Neural cell (in vitro differentiated cells): ENCODE data around the gene KRTAP10-3. TPM values are rescaled to one million over a fixed set of nuclear protein-coding genes. Genes with fewer than 3 reads are reported as not detected.
"Not testable (repeated sequence)": the region's sequence is repeated elsewhere in the genome, so short reads cannot be mapped to it uniquely, and the experiment has no call there.

Experiments used
- H2AFZ ChIP-seq: fragments of 200-600, 300-800 bp; sonication (generic), shearing (Covaris generic); 2 replicates; pipeline ENCODE4 v1.6.0; 2014; ENCODE audit warnings: low read depth, mild to moderate bottlenecking, antibody characterized with exemption, low read length, moderate library complexity
- H3F3A ChIP-seq: fragments of 200-600 bp; shearing (Covaris generic); 2 replicates; pipeline ENCODE4 v1.6.1; 2016; ENCODE audit warnings: mild to moderate bottlenecking, moderate library complexity, mixed read lengths, antibody characterized with exemption, low read length; ENCODE audit not compliant: insufficient read depth, poor library complexity, severe bottlenecking
- H3K27ac ChIP-seq: fragments of 200-600, 300-800 bp; sonication (generic), shearing (Covaris generic); 2 replicates; pipeline ENCODE4 v1.5.1; 2014; ENCODE audit warnings: mild to moderate bottlenecking, low read length, moderate library complexity
- H3K27me3 ChIP-seq: fragments of 300-800, 200-600 bp; sonication (generic), shearing (Covaris generic); 2 replicates; pipeline ENCODE4 v1.6.0; 2014; ENCODE audit warnings: mild to moderate bottlenecking, low read depth, low read length, moderate library complexity; ENCODE audit not compliant: insufficient read depth
- H3K36me3 ChIP-seq: fragments of 300-800, 200-600 bp; sonication (generic), shearing (Covaris generic); 2 replicates; pipeline ENCODE4 v1.5.1; 2014; ENCODE audit warnings: mild to moderate bottlenecking, antibody characterized with exemption, low read length, moderate library complexity; ENCODE audit not compliant: insufficient read depth
- H3K4me2 ChIP-seq: fragments of 300-800, 200-600 bp; sonication (generic), shearing (Covaris generic); 2 replicates; pipeline ENCODE4 v1.6.0; 2014; ENCODE audit warnings: mild to moderate bottlenecking, low read length
- H3K4me3 ChIP-seq: fragments of 300-800, 200-600 bp; sonication (generic), shearing (Covaris generic); 2 replicates; pipeline ENCODE4 v1.5.1; 2014; ENCODE audit warnings: mild to moderate bottlenecking, low read length, moderate library complexity
- H3K79me2 ChIP-seq: fragments of 200-600 bp; shearing (Covaris generic); replicated peaks from 2 replicates; pipeline ENCODE4 v1.6.0; 2014; ENCODE audit warnings: mild to moderate bottlenecking, low read length, moderate library complexity; ENCODE audit not compliant: insufficient read depth
- H3K9ac ChIP-seq: fragments of 300-800, 200-600 bp; sonication (generic), shearing (Covaris generic); 2 replicates; pipeline ENCODE4 v1.6.1; 2016; ENCODE audit warnings: mild to moderate bottlenecking, low read length, mixed read lengths
- H3K9me2 ChIP-seq: fragments of 200-600 bp; shearing (Covaris generic); 2 replicates; pipeline ENCODE4 v1.6.1; 2016; ENCODE audit warnings: mild to moderate bottlenecking, low read length, mixed read lengths; ENCODE audit not compliant: insufficient read depth
- H3K9me3 ChIP-seq: fragments of 200-600, 300-800 bp; sonication (generic), shearing (Covaris generic); 2 replicates; pipeline ENCODE4 v1.6.1; 2016; ENCODE audit warnings: mild to moderate bottlenecking, mixed run types, low read length, moderate library complexity, mixed read lengths
- H4K20me1 ChIP-seq: fragments of 200-600 bp; shearing (Covaris generic); 2 replicates; pipeline ENCODE4 v1.6.1; 2016; ENCODE audit warnings: mild to moderate bottlenecking, mixed run types; ENCODE audit not compliant: insufficient read depth
- CTCF ChIP-seq: fragments of 450-650 bp; IDR thresholded peaks from 2 replicates; pipeline ENCODE4 v1.5.1; 2014; ENCODE audit warnings: antibody characterized with exemption, mild to moderate bottlenecking, moderate library complexity; ENCODE audit not compliant: poor library complexity, severe bottlenecking
- EP300 ChIP-seq: fragments of 450-650 bp; conservative IDR thresholded peaks from 2 replicates; pipeline ENCODE4 v1.6.1; 2014; ENCODE audit warnings: antibody characterized with exemption, mild to moderate bottlenecking, moderate library complexity; ENCODE audit not compliant: poor library complexity, severe bottlenecking
- EZH2 ChIP-seq: fragments of 200-600, 300-800 bp; shearing (Covaris generic), sonication (generic); IDR thresholded peaks from 2 replicates; pipeline ENCODE4 v1.6.1; 2014; ENCODE audit warnings: antibody characterized with exemption, low read length, borderline replicate concordance, mild to moderate bottlenecking; ENCODE audit not compliant: insufficient read depth, poor library complexity, severe bottlenecking
- MXI1 ChIP-seq: fragments of 450-650 bp; conservative IDR thresholded peaks from 2 replicates; pipeline ENCODE4 v1.6.1; 2014; ENCODE audit warnings: antibody characterized with exemption, mild to moderate bottlenecking; ENCODE audit not compliant: poor library complexity, severe bottlenecking
- POLR2AphosphoS5 ChIP-seq: IDR thresholded peaks from 2 replicates; pipeline ENCODE4 v1.6.1; 2012
- RAD21 ChIP-seq: fragments of 450-650 bp; conservative IDR thresholded peaks from 2 replicates; pipeline ENCODE4 v1.6.1; 2014; ENCODE audit warnings: antibody characterized with exemption, mild to moderate bottlenecking, moderate library complexity
- SMC3 ChIP-seq: fragments of 450-650 bp; conservative IDR thresholded peaks from 2 replicates; pipeline ENCODE4 v1.6.1; 2014; ENCODE audit warnings: antibody characterized with exemption, mild to moderate bottlenecking, moderate library complexity; ENCODE audit not compliant: poor library complexity
- TAF1 ChIP-seq: IDR thresholded peaks from 2 replicates; pipeline ENCODE4 v1.6.1; 2012; ENCODE audit warnings: low read depth
- polyA plus RNA-seq: library from polyadenylated mRNA; depleted of rRNA; stranded (reverse); fragments of >200 nt; gene quantifications from 2 replicates; pipeline ENCODE4 v1.2.3, GENCODE V29; 2014
- TF ChIP-seq, protein P1 (sequence below): IDR thresholded peaks from 2 replicates; pipeline ENCODE4 v1.6.1; 2012; ENCODE audit warnings: borderline replicate concordance

The KRTAP10-3 gene
- polyA plus RNA-seq, 1 donor from 2014 or later, result not detected

GRCh38 chr21:44601091-44601490 lies 42.5 kb upstream of the KRTAP10-3 start:
- H3K9me2 ChIP-seq, H4K20me1 ChIP-seq: not testable (repeated sequence)

GRCh38 chr21:44600118-44600978 lies 41.8 kb upstream of the KRTAP10-3 start, which contains the start of gene KRTAP10-7:
TSS of gene KRTAP10-7 (plus strand) at chr21:44600597. CDS start at chr21:44600622, 25 bp downstream.
- not testable (repeated sequence) for H3K27me3 ChIP-seq, H3K9me3 ChIP-seq, H4K20me1 ChIP-seq, H3K4me2 ChIP-seq, H3K79me2 ChIP-seq, H3K36me3 ChIP-seq, H3K4me3 ChIP-seq, H3K9me2 ChIP-seq, H3K27ac ChIP-seq, H2AFZ ChIP-seq, H3K9ac ChIP-seq, H3F3A ChIP-seq

More at GRCh38 chr21:44601091-44601490, 42.5 kb upstream of the KRTAP10-3 start:
- not testable (repeated sequence) for H3K27me3 ChIP-seq, H3F3A ChIP-seq, H3K36me3 ChIP-seq, H3K9me3 ChIP-seq, H3K79me2 ChIP-seq, H3K4me3 ChIP-seq, H3K27ac ChIP-seq, H3K4me2 ChIP-seq, H3K9ac ChIP-seq, H2AFZ ChIP-seq

GRCh38 chr21:44599264-44600029 lies 40.9 kb upstream of the KRTAP10-3 start:
- Histone ChIP-seq H3K36me3 (no peaks in the 10 kb centered on the region), H3K4me2 (no peak overlapping the region), H3F3A (no peaks in the 10 kb centered on the region), H3K4me3 (no peak overlapping the region), H3K9me2 (no peaks in the 10 kb centered on the region), H3K79me2 (no peaks in the 10 kb centered on the region), H3K9ac (no peak overlapping the region), H3K27me3 (no peaks in the 10 kb centered on the region), H3K27ac (no peak overlapping the region), H3K9me3 (peaks cover 4% of the 10 kb centered on the region), H2AFZ (no peak overlapping the region), H4K20me1 (no peaks in the 10 kb centered on the region)
- TF ChIP-seq POLR2AphosphoS5, result no peak
- no peak for TF ChIP-seq CTCF
- no peak for TF ChIP-seq TAF1
- TF ChIP-seq SMC3, result no peak
- no peak for TF ChIP-seq EP300
- TF ChIP-seq EZH2, result no peak
- no peak for TF ChIP-seq MXI1
- TF ChIP-seq, protein P1, sequence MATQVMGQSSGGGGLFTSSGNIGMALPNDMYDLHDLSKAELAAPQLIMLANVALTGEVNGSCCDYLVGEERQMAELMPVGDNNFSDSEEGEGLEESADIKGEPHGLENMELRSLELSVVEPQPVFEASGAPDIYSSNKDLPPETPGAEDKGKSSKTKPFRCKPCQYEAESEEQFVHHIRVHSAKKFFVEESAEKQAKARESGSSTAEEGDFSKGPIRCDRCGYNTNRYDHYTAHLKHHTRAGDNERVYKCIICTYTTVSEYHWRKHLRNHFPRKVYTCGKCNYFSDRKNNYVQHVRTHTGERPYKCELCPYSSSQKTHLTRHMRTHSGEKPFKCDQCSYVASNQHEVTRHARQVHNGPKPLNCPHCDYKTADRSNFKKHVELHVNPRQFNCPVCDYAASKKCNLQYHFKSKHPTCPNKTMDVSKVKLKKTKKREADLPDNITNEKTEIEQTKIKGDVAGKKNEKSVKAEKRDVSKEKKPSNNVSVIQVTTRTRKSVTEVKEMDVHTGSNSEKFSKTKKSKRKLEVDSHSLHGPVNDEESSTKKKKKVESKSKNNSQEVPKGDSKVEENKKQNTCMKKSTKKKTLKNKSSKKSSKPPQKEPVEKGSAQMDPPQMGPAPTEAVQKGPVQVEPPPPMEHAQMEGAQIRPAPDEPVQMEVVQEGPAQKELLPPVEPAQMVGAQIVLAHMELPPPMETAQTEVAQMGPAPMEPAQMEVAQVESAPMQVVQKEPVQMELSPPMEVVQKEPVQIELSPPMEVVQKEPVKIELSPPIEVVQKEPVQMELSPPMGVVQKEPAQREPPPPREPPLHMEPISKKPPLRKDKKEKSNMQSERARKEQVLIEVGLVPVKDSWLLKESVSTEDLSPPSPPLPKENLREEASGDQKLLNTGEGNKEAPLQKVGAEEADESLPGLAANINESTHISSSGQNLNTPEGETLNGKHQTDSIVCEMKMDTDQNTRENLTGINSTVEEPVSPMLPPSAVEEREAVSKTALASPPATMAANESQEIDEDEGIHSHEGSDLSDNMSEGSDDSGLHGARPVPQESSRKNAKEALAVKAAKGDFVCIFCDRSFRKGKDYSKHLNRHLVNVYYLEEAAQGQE, result no peak
- TF ChIP-seq RAD21, result no peak
